Activated T-cell treated with anti-CD3 and anti-CD28 coated beads, Interleukin-2, amount 50 U/mL, for 72 hours (primary cell): ENCODE results near the gene C16orf96. TPM values are rescaled to one million over a fixed set of nuclear protein-coding genes. Genes with fewer than 3 reads are reported as not detected.
A peak's percentile ranks its signal among the peaks of the same experiment; 100 is the strongest.

Experiments used
- ATAC-seq, 2 donors: fragments of 150-1000 bp; cut with Tn5 transposase; replicated peaks in 1 of 2; 2 replicates each; pipeline ENCODE4 v1.10.0; 2021; ENCODE audit warnings: moderate library complexity in 2 of 2, mild to moderate bottlenecking in 1 of 2
- DNase-seq, 2 donors: peaks; one replicate each; pipeline ENCODE4 v3.0.0; 2021 to 2022; ENCODE audit warnings: mixed read lengths in 1 of 2
- H3K27ac Mint-ChIP-seq: one replicate; pipeline ENCODE4 v1.8.0; 2022; ENCODE audit warnings: mild to moderate bottlenecking, moderate library complexity, mixed read lengths
- H3K27me3 Mint-ChIP-seq: one replicate; pipeline ENCODE4 v1.8.0; 2022; ENCODE audit warnings: low read depth, mixed read lengths
- H3K36me3 Mint-ChIP-seq, 2 donors: one replicate each; pipeline ENCODE4 v1.8.0; 2022; ENCODE audit warnings: mixed read lengths in 2 of 2, mild to moderate bottlenecking in 1 of 2; ENCODE audit not compliant: insufficient read depth in 2 of 2
- H3K4me1 Mint-ChIP-seq: one replicate; pipeline ENCODE4 v1.8.0; 2022; ENCODE audit warnings: low read depth, mixed read lengths
- H3K4me3 Mint-ChIP-seq, 2 donors: one replicate each; pipeline ENCODE4 v1.8.0; 2022; ENCODE audit warnings: mild to moderate bottlenecking in 2 of 2, mixed read lengths in 2 of 2, moderate library complexity in 2 of 2
- H3K9me3 Mint-ChIP-seq, 2 donors: one replicate each; pipeline ENCODE4 v1.8.0; 2022; ENCODE audit warnings: mixed read lengths in 2 of 2
- total RNA-seq, 2 donors: library from RNA; stranded (reverse); gene quantifications; one replicate each; pipeline ENCODE4 v1.2.3, GENCODE V29; 2022

C16orf96 gene
- total RNA-seq, 2 donors from 2014 or later = 0.51 to 0.55 TPM

DNA sequence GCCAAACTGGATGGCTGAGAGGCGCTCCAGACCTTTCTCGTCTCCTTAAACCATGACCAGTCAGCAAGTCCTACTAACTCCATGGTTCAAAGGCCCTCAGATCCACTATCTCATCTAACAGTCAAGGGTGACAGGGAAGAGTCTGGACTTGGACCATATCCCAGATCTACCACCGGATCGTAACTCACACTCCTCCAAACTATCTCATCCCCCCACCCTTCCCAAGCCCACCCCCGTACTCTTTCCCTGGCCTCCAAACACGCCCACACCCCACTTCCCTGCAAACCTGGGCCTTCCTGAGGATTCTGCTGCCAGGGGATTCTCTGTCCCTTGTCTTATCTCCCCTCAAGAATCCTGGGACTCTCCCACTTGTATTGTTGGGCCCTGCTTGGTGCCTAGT, 22.6 kb upstream of the C16orf96 start:
- H3K4me1 Mint-ChIP-seq = peaks cover 72% of the 10 kb centered on the region
- no peak overlapping the region for H3K4me3 Mint-ChIP-seq
- H3K9me3 Mint-ChIP-seq = no peaks in the 10 kb centered on the region
- H3K27ac Mint-ChIP-seq = no peak overlapping the region
- DNase-seq (no peak), ATAC-seq (no peak)
- peaks cover 4% of the 10 kb centered on the region in 2 donors for H3K36me3 Mint-ChIP-seq
- H3K27me3 Mint-ChIP-seq = no peaks in the 10 kb centered on the region

DNA sequence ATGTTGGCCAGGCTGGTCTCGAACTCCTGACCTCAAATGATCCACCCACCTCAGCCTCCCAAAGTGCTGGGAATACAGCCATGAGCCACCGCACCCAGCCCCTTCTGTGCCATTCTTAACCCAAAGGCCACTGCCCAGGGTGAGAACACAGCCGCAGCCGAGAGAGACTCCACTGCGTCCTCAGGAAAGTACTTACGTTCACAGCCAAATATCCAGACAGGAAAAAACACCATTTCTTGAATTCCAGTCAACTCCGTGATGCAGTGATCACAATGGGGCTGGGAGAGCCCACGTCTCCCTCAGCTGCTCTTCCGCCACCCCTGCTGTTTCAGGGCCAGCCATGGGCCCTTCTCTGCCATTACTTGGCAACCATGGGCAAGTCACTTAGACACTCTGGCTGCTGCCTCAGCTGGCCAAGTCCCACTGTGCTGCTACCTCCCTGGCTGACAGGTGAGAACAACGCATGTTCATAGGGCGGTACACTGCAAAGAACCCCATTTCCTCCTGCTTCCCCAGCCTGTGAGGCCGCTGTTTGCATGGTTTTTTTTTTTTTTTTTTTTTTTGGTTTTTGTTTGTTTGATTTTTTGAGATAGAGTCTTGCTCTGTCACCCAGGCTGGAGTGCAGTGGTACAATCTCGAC, 21.9 kb upstream of the C16orf96 start:
- Mint-ChIP-seq H3K4me1 (peaks cover 64% of the 10 kb centered on the region), H3K27me3 (no peaks in the 10 kb centered on the region), H3K4me3 (peak overlapping the region in 1 of 2 donors; percentile 84), H3K27ac (no peak overlapping the region), H3K9me3 (no peaks in the 10 kb centered on the region), H3K36me3 (peaks cover 4% of the 10 kb centered on the region in 2 donors)
- DNase-seq = no peak
- ATAC-seq = no peak

DNA sequence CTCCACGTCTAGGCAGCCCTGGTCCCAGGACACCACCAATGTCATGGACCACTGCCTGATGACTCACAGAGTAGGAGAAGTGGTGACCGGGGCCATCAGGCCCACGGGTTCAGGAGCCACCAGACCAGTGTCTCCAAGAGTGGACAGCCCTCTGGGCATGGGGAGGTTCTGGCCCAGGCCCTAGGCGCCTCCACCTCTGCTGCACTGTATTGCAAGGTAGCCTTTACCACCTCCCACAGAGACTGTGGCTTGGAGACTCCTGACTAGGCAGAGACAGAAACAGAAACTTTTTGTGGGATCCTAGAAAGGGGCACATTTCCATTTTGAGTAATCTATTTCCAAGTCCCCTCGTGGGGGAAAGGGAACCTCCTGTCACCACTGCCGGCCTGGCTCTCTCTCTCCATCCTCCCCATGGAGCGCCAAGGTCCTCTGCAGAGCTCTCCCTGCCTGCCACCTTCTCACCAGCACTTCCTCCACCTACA, 20.5 kb upstream of the C16orf96 start:
- Mint-ChIP-seq H3K4me3 (peak overlapping the region; percentile 78 to 84), H3K36me3 (peaks cover 9% of the 10 kb centered on the region in 2 donors), H3K9me3 (peaks cover 4 to 5% of the 10 kb centered on the region in 2 donors), H3K27me3 (no peaks in the 10 kb centered on the region), H3K27ac (peak overlapping the region; percentile 40), H3K4me1 (peaks cover 50% of the 10 kb centered on the region)
- DNase-seq (peak; percentile 32 to 54), ATAC-seq (peak; percentile 34 to 59)

DNA sequence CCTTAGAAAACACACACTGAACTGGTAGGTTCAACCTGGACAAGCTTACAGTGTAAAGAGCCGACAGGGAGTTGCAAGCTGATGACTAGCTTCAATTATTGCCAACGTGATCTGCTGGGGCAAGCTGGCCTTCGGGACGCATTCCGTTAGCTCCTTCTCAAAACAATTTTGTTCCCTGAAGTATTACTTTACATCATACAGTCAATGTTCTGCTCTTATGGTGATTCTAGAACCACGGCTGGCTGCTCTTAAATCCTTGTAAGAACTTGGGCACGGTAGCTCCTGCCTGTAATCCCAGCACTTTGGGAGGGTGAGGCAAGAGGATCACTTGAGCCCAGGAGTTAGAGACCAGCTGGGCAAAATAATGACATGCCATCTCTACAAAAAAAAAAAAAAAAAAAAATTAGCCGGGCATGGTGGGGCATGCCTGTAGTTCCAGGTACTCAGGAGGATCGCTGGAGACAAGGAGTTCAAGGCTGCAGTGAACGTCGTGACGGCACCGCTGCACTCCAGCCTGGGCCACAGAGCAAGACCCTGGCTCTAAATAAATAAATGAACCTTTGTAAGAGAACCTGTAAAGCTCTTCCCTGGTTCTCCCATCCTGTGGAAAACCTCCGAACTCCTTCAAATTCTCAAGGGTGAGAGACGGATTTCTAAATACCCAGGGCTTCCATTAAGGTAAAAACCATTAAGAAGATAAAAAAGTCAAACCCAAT, 19.6 kb upstream of the C16orf96 start:
- H3K27me3 Mint-ChIP-seq = no peaks in the 10 kb centered on the region
- peaks cover 9% of the 10 kb centered on the region in 2 donors for H3K36me3 Mint-ChIP-seq
- peak overlapping the region; percentile 43 for H3K27ac Mint-ChIP-seq
- peak overlapping the region; percentile 78 to 84 for H3K4me3 Mint-ChIP-seq
- no peak for DNase-seq
- no peak for ATAC-seq
- H3K4me1 Mint-ChIP-seq = peaks cover 53% of the 10 kb centered on the region
- peaks cover 4 to 5% of the 10 kb centered on the region in 2 donors for H3K9me3 Mint-ChIP-seq

DNA sequence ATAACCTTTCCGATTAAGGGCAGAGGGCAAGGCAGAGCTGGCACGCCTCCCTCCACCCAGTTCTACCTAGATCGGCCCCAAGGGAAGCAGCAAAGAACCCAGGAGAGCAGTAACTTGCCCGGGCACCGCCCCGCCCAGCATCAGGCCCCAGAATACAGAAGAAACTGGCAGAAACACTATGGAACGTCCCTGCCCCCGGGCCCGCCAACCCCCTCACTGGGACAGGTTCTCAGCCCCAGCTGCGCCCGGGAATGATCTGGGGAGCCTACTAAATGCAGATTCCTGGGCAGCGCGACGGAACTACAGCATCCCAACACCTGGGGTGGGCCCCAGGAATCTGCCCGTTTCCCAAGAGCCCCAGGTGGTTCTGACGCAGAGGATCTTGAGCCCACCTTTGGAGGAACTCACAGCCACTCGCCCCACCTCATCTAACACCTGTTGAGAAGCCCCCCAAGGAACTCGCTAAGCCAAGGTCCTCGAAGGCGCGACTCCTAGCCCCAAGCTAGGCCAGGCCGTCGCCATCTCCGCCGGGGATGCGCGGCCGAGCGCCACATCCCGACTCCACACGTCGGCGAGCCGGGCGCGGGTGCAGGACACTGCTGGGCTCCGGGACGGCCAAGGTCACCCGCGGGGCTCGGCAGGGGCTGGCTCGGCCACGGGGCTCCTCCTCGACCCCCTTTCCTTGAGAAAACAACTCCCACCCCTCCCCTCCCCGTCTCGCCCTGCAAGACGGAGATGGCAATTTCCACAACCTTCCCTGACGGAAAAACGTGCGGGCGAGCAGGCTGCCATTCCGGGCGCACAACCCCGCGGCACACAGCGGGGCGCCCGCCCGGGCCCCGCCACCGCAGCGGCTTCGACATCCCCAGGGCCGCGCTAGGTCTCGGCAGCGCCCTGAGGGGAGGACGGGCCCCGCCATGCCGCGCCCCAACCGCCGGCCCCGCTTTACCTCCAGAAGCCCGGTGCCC, 18.5 kb upstream of the C16orf96 start:
- peak overlapping the region; percentile 43 for H3K27ac Mint-ChIP-seq
- H3K9me3 Mint-ChIP-seq = peaks cover 4 to 5% of the 10 kb centered on the region in 2 donors
- peaks cover 5 to 9% of the 10 kb centered on the region in 2 donors for H3K36me3 Mint-ChIP-seq
- no peaks in the 10 kb centered on the region for H3K27me3 Mint-ChIP-seq
- H3K4me3 Mint-ChIP-seq = peak overlapping the region; percentile 78 to 84
- H3K4me1 Mint-ChIP-seq = peaks cover 51% of the 10 kb centered on the region
- ATAC-seq (peak; percentile 49 to 57), DNase-seq (no peak)

DNA sequence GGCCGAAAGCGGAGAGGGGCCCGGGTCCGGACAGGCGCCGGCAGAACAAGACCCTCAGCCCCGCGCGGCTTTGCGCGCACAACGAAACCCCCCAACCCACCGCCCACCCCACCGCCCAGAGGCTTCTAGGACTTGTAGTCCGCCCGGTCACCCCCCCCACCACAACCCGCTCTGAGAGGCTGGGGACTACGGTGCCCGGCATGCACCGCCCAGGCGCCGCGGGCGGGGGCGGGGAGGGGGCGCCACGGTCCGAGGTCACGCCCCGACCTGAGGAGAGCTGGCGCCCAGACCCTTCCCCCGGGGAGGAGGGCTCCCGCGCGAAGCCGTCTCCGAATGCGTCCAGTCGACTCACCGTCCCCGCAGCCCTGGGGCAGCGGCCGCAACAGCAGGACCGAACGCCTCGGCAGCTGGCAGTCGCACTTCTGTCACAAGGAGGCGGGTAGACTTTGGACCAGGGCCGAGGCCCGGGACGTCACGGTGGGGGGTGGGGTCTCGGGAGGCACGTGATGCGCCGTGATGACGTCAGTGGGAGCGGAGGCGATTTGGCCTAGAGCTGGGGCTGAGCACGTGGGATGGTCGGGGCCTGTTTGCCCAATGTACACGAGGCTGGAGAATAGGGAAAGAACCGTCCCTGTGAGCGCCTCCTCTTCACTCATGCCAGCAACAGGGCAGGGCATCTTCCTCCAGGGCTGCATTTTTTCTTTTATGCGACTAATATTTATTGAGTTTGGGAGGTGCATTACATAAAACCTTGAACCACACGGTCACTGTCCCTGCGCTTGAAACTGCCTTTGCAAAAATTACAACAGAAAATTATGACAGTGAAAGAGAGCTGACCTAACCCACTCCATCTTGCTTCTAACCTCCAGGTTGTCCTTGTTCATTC, 17.5 kb upstream of the C16orf96 start, which contains the start of gene CDIP1:
Gene CDIP1 (minus strand): TSS at position 424 of the 886 bp plus-strand sequence. CDS start 24,643 bp downstream, outside the sequence.
- peaks cover 46% of the 10 kb centered on the region for H3K4me1 Mint-ChIP-seq
- ATAC-seq = peak; percentile 83 to 87

DNA sequence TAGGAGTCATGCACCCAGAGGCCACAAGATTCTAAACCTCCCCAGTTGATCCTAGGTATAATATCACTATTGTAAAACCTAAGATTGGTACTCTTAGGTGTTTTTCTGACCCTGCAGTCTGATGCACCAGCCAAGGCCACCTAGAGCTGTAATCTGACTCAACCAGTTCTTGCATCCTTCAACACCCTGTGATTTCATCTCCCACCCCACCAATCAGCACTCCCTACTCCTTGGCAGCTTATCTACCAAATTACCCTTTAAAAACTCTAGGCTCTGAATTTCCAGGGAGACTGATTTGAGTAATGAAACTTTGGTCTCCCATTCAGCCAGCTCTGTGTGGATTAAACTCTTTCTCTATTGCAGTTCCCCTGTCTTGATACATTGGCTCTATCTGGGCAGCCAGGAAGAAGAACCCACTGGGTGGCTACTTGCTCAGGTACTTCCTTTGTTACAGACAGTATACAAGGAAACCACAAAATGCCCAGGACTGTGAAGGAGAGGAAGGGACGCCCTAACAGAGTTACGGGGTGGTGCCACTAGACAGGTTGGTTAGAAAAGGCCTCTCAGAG, 16.3 kb upstream of the C16orf96 start:
- no peak for DNase-seq
- Mint-ChIP-seq H3K4me3 (peak overlapping the region in 1 of 2 donors; percentile 18), H3K9me3 (peaks cover 4 to 5% of the 10 kb centered on the region in 2 donors), H3K27me3 (no peaks in the 10 kb centered on the region), H3K4me1 (peaks cover 34% of the 10 kb centered on the region), H3K27ac (no peak overlapping the region), H3K36me3 (peaks cover 5% of the 10 kb centered on the region in 2 donors)
- no peak for ATAC-seq

More for the DNA sequence above, 17.5 kb upstream of the C16orf96 start, which contains the start of gene CDIP1:
- Mint-ChIP-seq H3K9me3 (peaks cover 4 to 5% of the 10 kb centered on the region in 2 donors), H3K27ac (peak within 1 kb of the TSS; percentile 82), H3K27me3 (no peaks in the 10 kb centered on the region), H3K4me3 (peak within 1 kb of the TSS; percentile 78 to 84), H3K36me3 (peaks cover 5% of the 10 kb centered on the region in 2 donors)
- DNase-seq = peak; percentile 94 to 97

DNA sequence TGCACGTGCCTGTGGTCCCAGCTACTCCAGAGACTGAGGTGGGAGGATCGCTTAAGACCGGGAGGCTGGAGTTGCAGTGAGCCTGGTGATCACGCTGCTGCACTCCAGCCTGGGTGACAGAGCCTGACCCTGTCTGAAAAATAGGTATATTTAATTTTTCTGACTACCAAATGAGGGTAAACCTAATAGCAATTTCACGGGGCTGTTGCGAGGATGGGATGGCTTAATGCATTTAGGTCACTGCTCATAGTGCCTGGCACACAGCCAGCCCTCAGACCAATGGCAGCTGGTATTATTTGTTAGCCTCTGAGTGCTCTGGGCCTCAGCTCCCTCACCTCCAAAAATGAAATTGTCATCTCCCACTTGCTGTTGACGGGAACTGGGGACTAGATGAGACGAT, 11.7 kb upstream of the C16orf96 start:
- Mint-ChIP-seq H3K27me3 (no peaks in the 10 kb centered on the region), H3K4me3 (no peak overlapping the region), H3K4me1 (peaks cover 14% of the 10 kb centered on the region), H3K27ac (no peak overlapping the region), H3K9me3 (peaks cover 4 to 5% of the 10 kb centered on the region in 2 donors), H3K36me3 (peaks cover 5% of the 10 kb centered on the region in 2 donors)
- ATAC-seq (no peak), DNase-seq (no peak)

DNA sequence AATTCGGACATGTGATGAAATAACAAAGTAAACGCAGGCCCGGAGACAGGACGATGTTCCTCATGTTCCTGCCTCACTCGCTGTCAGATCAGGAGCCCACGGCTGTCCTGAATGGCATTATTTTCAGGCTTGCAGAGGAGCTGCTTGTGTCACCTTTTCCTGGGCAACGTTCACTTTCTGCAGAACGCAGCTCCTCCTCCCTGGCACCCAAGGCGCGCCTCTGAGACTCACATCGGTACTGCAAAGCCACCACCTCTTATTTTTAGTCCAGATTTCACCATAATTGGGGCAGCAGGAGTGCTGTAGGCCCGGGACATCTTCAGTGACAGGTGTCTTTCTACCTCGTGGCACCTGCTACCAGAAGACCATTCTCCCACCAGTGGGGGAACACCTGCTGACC, 8.0 kb upstream of the C16orf96 start:
- H3K27me3 Mint-ChIP-seq = no peaks in the 10 kb centered on the region
- H3K36me3 Mint-ChIP-seq = no peaks in the 10 kb centered on the region
- no peak overlapping the region for H3K27ac Mint-ChIP-seq
- ATAC-seq = no peak
- no peak for DNase-seq
- no peak overlapping the region for H3K4me3 Mint-ChIP-seq
- H3K4me1 Mint-ChIP-seq = peaks cover 9% of the 10 kb centered on the region
- no peaks in the 10 kb centered on the region for H3K9me3 Mint-ChIP-seq

DNA sequence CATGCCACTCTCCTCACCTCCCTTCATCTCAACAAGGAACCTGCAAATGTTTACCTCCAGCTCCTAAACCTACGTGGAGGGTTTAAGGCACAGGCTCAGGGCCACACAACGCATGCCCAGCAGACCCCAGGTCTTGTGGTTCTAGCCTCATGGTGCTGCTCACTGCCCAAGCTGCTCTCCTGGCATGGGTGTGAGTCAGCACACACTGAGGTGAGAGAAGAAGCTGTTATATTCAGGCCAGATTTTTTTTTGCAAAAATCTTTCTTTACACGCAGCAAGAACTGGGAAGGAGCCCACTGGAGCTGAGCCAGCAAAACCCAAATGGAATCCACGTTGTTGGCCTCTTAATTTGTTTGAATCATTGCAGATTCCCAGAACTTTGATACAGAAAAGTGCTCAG, 5.5 kb upstream of the C16orf96 start:
- Mint-ChIP-seq H3K4me1 (peaks cover 9% of the 10 kb centered on the region), H3K27ac (no peak overlapping the region), H3K4me3 (no peak overlapping the region), H3K36me3 (no peaks in the 10 kb centered on the region), H3K9me3 (no peaks in the 10 kb centered on the region), H3K27me3 (no peaks in the 10 kb centered on the region)
- DNase-seq (no peak), ATAC-seq (no peak)

DNA sequence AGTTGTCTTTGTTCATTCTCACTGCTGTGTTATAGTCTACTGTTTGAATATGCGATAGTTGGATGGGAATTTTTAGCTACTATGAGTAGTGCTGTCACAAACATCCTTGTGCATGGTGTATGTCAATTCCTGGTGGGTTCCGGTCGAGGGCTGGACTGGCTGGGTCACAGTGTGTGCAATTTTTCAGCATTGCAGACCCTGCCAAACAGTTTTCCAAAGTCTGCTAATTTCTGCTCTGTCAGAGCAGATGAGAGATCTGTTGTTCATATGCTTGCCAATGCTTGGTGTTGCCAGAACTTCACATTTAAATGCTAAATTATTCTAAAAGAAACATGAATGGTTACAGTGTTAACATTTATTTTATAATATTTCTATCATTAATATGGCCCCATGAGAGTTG, 3.6 kb upstream of the C16orf96 start:
- Mint-ChIP-seq H3K9me3 (no peaks in the 10 kb centered on the region), H3K36me3 (no peaks in the 10 kb centered on the region), H3K4me3 (no peak overlapping the region), H3K4me1 (peaks cover 9% of the 10 kb centered on the region), H3K27ac (no peak overlapping the region), H3K27me3 (no peaks in the 10 kb centered on the region)
- ATAC-seq (no peak), DNase-seq (no peak)
